ENCODE data around the gene IRGM. TPM values are rescaled to one million over a fixed set of nuclear protein-coding genes. Genes with fewer than 3 reads are reported as not detected.
"Not testable (repeated sequence)": the region's sequence is repeated elsewhere in the genome, so short reads cannot be mapped to it uniquely, and the experiment has no call there.

The IRGM gene
- total RNA-seq, 1 donor from 2014 or later = not detected

- H3K27me3 ChIP-seq (ENCODE audit: control insufficient read depth, insufficient read depth, low read length) = peaks cover 1% of the 10 kb centered on the region
- peak; percentile 58 for FAIRE-seq
- no peak overlapping the region for H3K4me3 ChIP-seq (ENCODE audit: low read depth, low read length)
- no peak for DNase-seq (ENCODE audit: low read depth)
- no peak for TF ChIP-seq CTCF (IDR thresholded peaks at IDR 0.05; ENCODE audit: insufficient read depth, low read length, severe bottlenecking)
- no peaks in the 10 kb centered on the region for H3K36me3 ChIP-seq (ENCODE audit: control insufficient read depth, insufficient read depth, low read length)
Observed at GRCh38 chr5:150816946-150817345, 29.4 kb upstream of the IRGM start.

- Histone ChIP-seq H3K27me3 (ENCODE audit: control insufficient read depth, insufficient read depth, low read length) (no peaks in the 10 kb centered on the region), H3K4me3 (ENCODE audit: low read depth, low read length) (no peak overlapping the region), H3K36me3 (ENCODE audit: control insufficient read depth, insufficient read depth, low read length) (no peaks in the 10 kb centered on the region)
- FAIRE-seq (no peak), DNase-seq (ENCODE audit: low read depth) (no peak)
- TF ChIP-seq CTCF (IDR thresholded peaks at IDR 0.05; ENCODE audit: insufficient read depth, low read length, severe bottlenecking) = no peak
Observed at GRCh38 chr5:150829744-150830143, 16.6 kb upstream of the IRGM start.

GRCh38 chr5:150831821-150832220, 14.5 kb upstream of the IRGM start:
- H3K36me3 ChIP-seq (ENCODE audit: control insufficient read depth, insufficient read depth, low read length); H3K27me3 ChIP-seq (ENCODE audit: control insufficient read depth, insufficient read depth, low read length); FAIRE-seq; DNase-seq (ENCODE audit: low read depth); H3K4me3 ChIP-seq (ENCODE audit: low read depth, low read length): not testable (repeated sequence)

GRCh38 chr5:150836064-150836463, 10.3 kb upstream of the IRGM start:
- FAIRE-seq (no peak), DNase-seq (ENCODE audit: low read depth) (no peak)
- Histone ChIP-seq H3K27me3 (ENCODE audit: control insufficient read depth, insufficient read depth, low read length) (no peaks in the 10 kb centered on the region), H3K36me3 (ENCODE audit: control insufficient read depth, insufficient read depth, low read length) (no peaks in the 10 kb centered on the region), H3K4me3 (ENCODE audit: low read depth, low read length) (no peak overlapping the region)
- no peak for TF ChIP-seq CTCF (IDR thresholded peaks at IDR 0.05; ENCODE audit: insufficient read depth, low read length, severe bottlenecking)

- no peaks in the 10 kb centered on the region for H3K27me3 ChIP-seq (ENCODE audit: control insufficient read depth, insufficient read depth, low read length)
- no peak for TF ChIP-seq CTCF (IDR thresholded peaks at IDR 0.05; ENCODE audit: insufficient read depth, low read length, severe bottlenecking)
Observed at GRCh38 chr5:150836703-150837102, 9.6 kb upstream of the IRGM start.

GRCh38 chr5:150845185-150845859, 999 bp upstream of the IRGM start:
- not testable (repeated sequence) for H3K4me3 ChIP-seq (ENCODE audit: low read depth, low read length); FAIRE-seq; H3K27me3 ChIP-seq (ENCODE audit: control insufficient read depth, insufficient read depth, low read length); H3K36me3 ChIP-seq (ENCODE audit: control insufficient read depth, insufficient read depth, low read length); DNase-seq (ENCODE audit: low read depth)

More at GRCh38 chr5:150836703-150837102, 9.6 kb upstream of the IRGM start:
- FAIRE-seq = no peak
- Histone ChIP-seq H3K4me3 (ENCODE audit: low read depth, low read length) (no peak overlapping the region), H3K36me3 (ENCODE audit: control insufficient read depth, insufficient read depth, low read length) (no peaks in the 10 kb centered on the region)
- no peak for DNase-seq (ENCODE audit: low read depth)
